ENCODE data around the gene CCN5.

The CCN5 gene

DNA sequence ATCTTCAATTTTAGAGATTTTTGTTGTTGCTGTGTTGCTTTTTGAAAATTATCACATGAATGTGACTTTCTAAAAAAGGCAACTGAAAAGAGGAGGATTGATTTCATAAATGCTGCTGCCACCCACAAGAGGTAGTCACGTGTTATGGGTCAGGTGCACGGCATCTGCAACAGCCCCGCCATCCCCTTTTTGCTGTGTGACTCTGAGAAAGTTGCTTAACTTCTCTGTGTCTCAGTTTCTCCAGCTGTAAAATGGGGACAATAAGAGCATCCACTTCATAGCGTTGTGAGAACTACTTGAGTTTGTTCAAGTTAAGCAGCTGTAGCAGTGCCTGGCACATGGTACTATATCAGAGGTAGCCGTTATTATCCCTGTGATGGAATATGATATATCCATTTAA lies 10.7 kb downstream of the CCN5 start:
- ChIA-PET CTCF (interaction anchor here (1.1 kb wide), 1 partner anchor 22 kb away, joined by 4 read pairs; no protein-coding TSS in a partner anchor), POLR2A (no interaction called here)
- no peaks in the 10 kb centered on the region for H3K9me3 ChIP-seq (ENCODE audit: control insufficient read depth, insufficient read depth, low read depth, low read length)
- H3K27ac ChIP-seq (ENCODE audit: extremely low read depth, low read depth, low read length), result no peak overlapping the region
- H3K4me1 ChIP-seq (ENCODE audit: control insufficient read depth, insufficient read depth, low read length), result peaks cover 9% of the 10 kb centered on the region
- no peak for TF ChIP-seq ZNF488 (tag by site-specific recombination; IDR thresholded peaks at IDR 0.05)
- H3K4me3 ChIP-seq (ENCODE audit: low read depth, low read length), result no peak overlapping the region
- no peaks in the 10 kb centered on the region for H3K36me3 ChIP-seq (ENCODE audit: control insufficient read depth in 2 of 2, insufficient read depth in 1 of 2, low read length in 2 of 2)

GRCh38 chr20:44727039-44727438 lies 11.9 kb downstream of the CCN5 start:
- Histone ChIP-seq H3K36me3 (ENCODE audit: control insufficient read depth in 2 of 2, insufficient read depth in 1 of 2, low read length in 2 of 2) (no peaks in the 10 kb centered on the region), H3K9me3 (ENCODE audit: control insufficient read depth, insufficient read depth, low read depth, low read length) (no peaks in the 10 kb centered on the region), H3K27ac (ENCODE audit: extremely low read depth, low read depth, low read length) (no peak overlapping the region), H3K4me1 (ENCODE audit: control insufficient read depth, insufficient read depth, low read length) (peaks cover 7% of the 10 kb centered on the region), H3K4me3 (ENCODE audit: low read depth, low read length) (no peak overlapping the region)
- CTCF ChIA-PET, result interaction anchor here (0.7 to 0.8 kb wide), 2 partner anchors 9 to 42 kb away, joined by 3 to 5 read pairs; no protein-coding TSS in a partner anchor
- POLR2A ChIA-PET, result interaction anchor here (0.6 kb wide), 1 partner anchor 342 kb away, joined by 3 read pairs; no protein-coding TSS in a partner anchor
- no peak for TF ChIP-seq ZNF549 (tag by site-specific recombination; IDR thresholded peaks at IDR 0.05)
- TF ChIP-seq ZIC2 (tag by site-specific recombination; IDR thresholded peaks at IDR 0.05), result no peak
- 0 out of 2 replicates have a peak, but pooled peaks have one; percentile 16 for TF ChIP-seq CTCF (tag by site-specific recombination; IDR thresholded peaks at IDR 0.05)
- no peak for TF ChIP-seq ZNF76 (tag by site-specific recombination; IDR thresholded peaks at IDR 0.05; ENCODE audit: borderline replicate concordance, low read depth)
- TF ChIP-seq REPIN1 (tag by site-specific recombination; IDR thresholded peaks at IDR 0.05; ENCODE audit: low read depth), result no peak

- CTCF ChIA-PET, result interaction anchor here (0.6 to 8.2 kb wide), 3 partner anchors 20 to 231 kb away, joined by 4 to 208 read pairs (median 7); no protein-coding TSS in a partner anchor
- POLR2A ChIA-PET, result no interaction called here
- TF ChIP-seq ZNF621 (tag by site-specific recombination; IDR thresholded peaks at IDR 0.05) (no peak), ZNF544 (tag by site-specific recombination; IDR thresholded peaks at IDR 0.05) (no peak), ZNF19 (tag by site-specific recombination; IDR thresholded peaks at IDR 0.05; ENCODE audit: low read depth) (no peak), ZBTB21 (tag by site-specific recombination; IDR thresholded peaks at IDR 0.05) (no peak), ZNF747 (tag by site-specific recombination; IDR thresholded peaks at IDR 0.05) (no peak), ZNF398 (tag by site-specific recombination; IDR thresholded peaks at IDR 0.05) (no peak), ZNF223 (tag by site-specific recombination; IDR thresholded peaks at IDR 0.05) (no peak), ZNF433 (tag by site-specific recombination; IDR thresholded peaks at IDR 0.05; ENCODE audit: low read depth) (no peak), ZNF571 (tag by site-specific recombination; IDR thresholded peaks at IDR 0.05) (no peak), ZNF785 (tag by site-specific recombination; IDR thresholded peaks at IDR 0.05) (no peak)
- TF ChIP-seq, protein P1, sequence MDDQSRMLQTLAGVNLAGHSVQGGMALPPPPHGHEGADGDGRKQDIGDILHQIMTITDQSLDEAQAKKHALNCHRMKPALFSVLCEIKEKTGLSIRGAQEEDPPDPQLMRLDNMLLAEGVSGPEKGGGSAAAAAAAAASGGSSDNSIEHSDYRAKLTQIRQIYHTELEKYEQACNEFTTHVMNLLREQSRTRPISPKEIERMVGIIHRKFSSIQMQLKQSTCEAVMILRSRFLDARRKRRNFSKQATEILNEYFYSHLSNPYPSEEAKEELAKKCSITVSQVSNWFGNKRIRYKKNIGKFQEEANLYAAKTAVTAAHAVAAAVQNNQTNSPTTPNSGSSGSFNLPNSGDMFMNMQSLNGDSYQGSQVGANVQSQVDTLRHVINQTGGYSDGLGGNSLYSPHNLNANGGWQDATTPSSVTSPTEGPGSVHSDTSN (CRISPR knock-in tag; IDR thresholded peaks at IDR 0.05), result no peak
- TF ChIP-seq, protein P2, sequence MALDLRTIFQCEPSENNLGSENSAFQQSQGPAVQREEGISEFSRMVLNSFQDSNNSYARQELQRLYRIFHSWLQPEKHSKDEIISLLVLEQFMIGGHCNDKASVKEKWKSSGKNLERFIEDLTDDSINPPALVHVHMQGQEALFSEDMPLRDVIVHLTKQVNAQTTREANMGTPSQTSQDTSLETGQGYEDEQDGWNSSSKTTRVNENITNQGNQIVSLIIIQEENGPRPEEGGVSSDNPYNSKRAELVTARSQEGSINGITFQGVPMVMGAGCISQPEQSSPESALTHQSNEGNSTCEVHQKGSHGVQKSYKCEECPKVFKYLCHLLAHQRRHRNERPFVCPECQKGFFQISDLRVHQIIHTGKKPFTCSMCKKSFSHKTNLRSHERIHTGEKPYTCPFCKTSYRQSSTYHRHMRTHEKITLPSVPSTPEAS (tag by site-specific recombination; IDR thresholded peaks at IDR 0.05), result no peak
- TF ChIP-seq, protein P3, sequence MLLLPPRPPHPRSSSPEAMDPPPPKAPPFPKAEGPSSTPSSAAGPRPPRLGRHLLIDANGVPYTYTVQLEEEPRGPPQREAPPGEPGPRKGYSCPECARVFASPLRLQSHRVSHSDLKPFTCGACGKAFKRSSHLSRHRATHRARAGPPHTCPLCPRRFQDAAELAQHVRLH (tag by site-specific recombination; IDR thresholded peaks at IDR 0.05), result no peak
- TF ChIP-seq, protein P4, sequence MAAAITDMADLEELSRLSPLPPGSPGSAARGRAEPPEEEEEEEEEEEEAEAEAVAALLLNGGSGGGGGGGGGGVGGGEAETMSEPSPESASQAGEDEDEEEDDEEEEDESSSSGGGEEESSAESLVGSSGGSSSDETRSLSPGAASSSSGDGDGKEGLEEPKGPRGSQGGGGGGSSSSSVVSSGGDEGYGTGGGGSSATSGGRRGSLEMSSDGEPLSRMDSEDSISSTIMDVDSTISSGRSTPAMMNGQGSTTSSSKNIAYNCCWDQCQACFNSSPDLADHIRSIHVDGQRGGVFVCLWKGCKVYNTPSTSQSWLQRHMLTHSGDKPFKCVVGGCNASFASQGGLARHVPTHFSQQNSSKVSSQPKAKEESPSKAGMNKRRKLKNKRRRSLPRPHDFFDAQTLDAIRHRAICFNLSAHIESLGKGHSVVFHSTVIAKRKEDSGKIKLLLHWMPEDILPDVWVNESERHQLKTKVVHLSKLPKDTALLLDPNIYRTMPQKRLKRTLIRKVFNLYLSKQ (tag by site-specific recombination; IDR thresholded peaks at IDR 0.05; ENCODE audit: borderline replicate concordance), result no peak
Observed at GRCh38 chr20:44727651-44728050, 12.5 kb downstream of the CCN5 start.

More at GRCh38 chr20:44727651-44728050, 12.5 kb downstream of the CCN5 start:
- H3K27ac ChIP-seq (ENCODE audit: extremely low read depth, low read depth, low read length), result no peak overlapping the region
- no peaks in the 10 kb centered on the region for H3K9me3 ChIP-seq (ENCODE audit: control insufficient read depth, insufficient read depth, low read depth, low read length)
- H3K4me3 ChIP-seq (ENCODE audit: low read depth, low read length), result no peak overlapping the region
- H3K36me3 ChIP-seq (ENCODE audit: control insufficient read depth in 2 of 2, insufficient read depth in 1 of 2, low read length in 2 of 2), result no peaks in the 10 kb centered on the region
- peaks cover 7% of the 10 kb centered on the region for H3K4me1 ChIP-seq (ENCODE audit: control insufficient read depth, insufficient read depth, low read length)
